Liver (tissue), 9 donors: ENCODE results near the gene NFIX. TPM values are rescaled to one million over a fixed set of nuclear protein-coding genes. Genes with fewer than 3 reads are reported as not detected.
"Not testable (repeated sequence)": the region's sequence is repeated elsewhere in the genome, so short reads cannot be mapped to it uniquely, and the experiment has no call there.

Source experiments
- DNase-seq: peaks from one replicate; pipeline ENCODE4 v3.0.0-alpha.2; 2017; ENCODE audit warnings: low spot score
- H3K27ac ChIP-seq, 2 donors: one replicate each; pipeline ENCODE4 v1.7.0; 2013; ENCODE audit warnings: inconsistent platforms in 2 of 2, low read length in 2 of 2, control low read depth in 1 of 2, low read depth in 1 of 2, mild to moderate bottlenecking in 1 of 2
- H3K27me3 ChIP-seq, 4 donors: one replicate each; pipeline versions ENCODE4 v1.6.1 to v1.7.0; 2013; ENCODE audit warnings: low read length in 3 of 4, inconsistent platforms in 1 of 4, mild to moderate bottlenecking in 1 of 4, moderate library complexity in 1 of 4; ENCODE audit not compliant: control insufficient read depth in 4 of 4, insufficient read depth in 4 of 4
- H3K36me3 ChIP-seq, 4 donors: one replicate each; pipeline versions ENCODE4 v1.6.1 to v1.7.0; 2013; ENCODE audit warnings: low read length in 3 of 4, mild to moderate bottlenecking in 3 of 4, low read depth in 1 of 4, moderate library complexity in 1 of 4; ENCODE audit not compliant: control insufficient read depth in 4 of 4, insufficient read depth in 3 of 4
- H3K4me1 ChIP-seq, 4 donors: one replicate each; pipeline versions ENCODE4 v1.6.1 to v1.7.0; 2013; ENCODE audit warnings: low read length in 3 of 4, mild to moderate bottlenecking in 3 of 4, moderate library complexity in 1 of 4; ENCODE audit not compliant: control insufficient read depth in 4 of 4, insufficient read depth in 4 of 4
- H3K4me3 ChIP-seq, 3 donors: one replicate each; pipeline versions ENCODE4 v1.6.1 to v1.7.0; 2013; ENCODE audit warnings: low read length in 3 of 3, control low read depth in 1 of 3, low read depth in 1 of 3, mild to moderate bottlenecking in 1 of 3
- H3K9ac ChIP-seq, 2 donors: one replicate each; pipeline ENCODE4 v1.7.0; 2013; ENCODE audit warnings: low read length in 2 of 2, mild to moderate bottlenecking in 2 of 2, moderate library complexity in 2 of 2, control low read depth in 1 of 2, low read depth in 1 of 2
- H3K9me3 ChIP-seq, 4 donors: one replicate each; pipeline versions ENCODE4 v1.6.1 to v1.7.0; 2013; ENCODE audit warnings: low read length in 3 of 4; ENCODE audit not compliant: control insufficient read depth in 4 of 4
- CTCF ChIP-seq: fragments of 150-350 bp; IDR thresholded peaks from 2 replicates; pipeline ENCODE4 v1.5.1; 2017; ENCODE audit warnings: improper control_type of control experiment, low read depth, low read length; ENCODE audit not compliant: missing input control
- EGR1 ChIP-seq, 2 donors: IDR thresholded peaks; 2 replicates each; pipeline ENCODE4 v1.6.1; 2016 to 2018; ENCODE audit warnings: antibody characterized with exemption in 2 of 2, low read depth in 2 of 2
- FOXA1 ChIP-seq: IDR thresholded peaks from 2 replicates; pipeline ENCODE4 v1.6.1; 2016; ENCODE audit warnings: antibody characterized with exemption
- FOXA2 ChIP-seq: IDR thresholded peaks from 2 replicates; pipeline ENCODE4 v1.6.1; 2016; ENCODE audit warnings: antibody characterized with exemption
- GABPA ChIP-seq, 2 donors: IDR thresholded peaks in 1 of 2; conservative IDR thresholded peaks in 1 of 2; 2 replicates each; pipeline ENCODE4 v1.6.1; 2016; ENCODE audit warnings: antibody characterized with exemption in 2 of 2, mild to moderate bottlenecking in 1 of 2, moderate library complexity in 1 of 2
- HNF4A ChIP-seq, 2 donors: conservative IDR thresholded peaks; 2 replicates each; pipeline ENCODE4 v1.6.1; 2016; ENCODE audit warnings: antibody characterized with exemption in 2 of 2, mild to moderate bottlenecking in 2 of 2
- HNF4G ChIP-seq: IDR thresholded peaks from 2 replicates; pipeline ENCODE4 v1.6.1; 2016; ENCODE audit warnings: antibody characterized with exemption
- JUND ChIP-seq, 2 donors: IDR thresholded peaks; 2 replicates each; pipeline ENCODE4 v1.6.1; 2016; ENCODE audit warnings: antibody characterized with exemption in 2 of 2
- MAX ChIP-seq: IDR thresholded peaks from 2 replicates; pipeline ENCODE4 v1.6.1; 2016; ENCODE audit warnings: antibody characterized with exemption
- NR2F2 ChIP-seq: IDR thresholded peaks from 2 replicates; pipeline ENCODE4 v1.6.1; 2016; ENCODE audit warnings: antibody characterized with exemption
- RAD21 ChIP-seq, 2 donors: IDR thresholded peaks; 2 replicates each; pipeline ENCODE4 v1.6.1; 2016; ENCODE audit warnings: antibody characterized with exemption in 2 of 2, mild to moderate bottlenecking in 2 of 2
- REST ChIP-seq: IDR thresholded peaks from 2 replicates; pipeline ENCODE4 v1.6.1; 2016; ENCODE audit warnings: antibody characterized with exemption, mild to moderate bottlenecking
- RXRA ChIP-seq, 2 donors: IDR thresholded peaks; 2 replicates each; pipeline ENCODE4 v1.6.1; 2017 to 2018; ENCODE audit warnings: antibody characterized with exemption in 2 of 2, mild to moderate bottlenecking in 1 of 2
- SP1 ChIP-seq: IDR thresholded peaks from 2 replicates; pipeline ENCODE4 v1.6.1; 2018; ENCODE audit warnings: antibody characterized with exemption, mild to moderate bottlenecking
- TAF1 ChIP-seq: conservative IDR thresholded peaks from 2 replicates; pipeline ENCODE4 v1.6.1; 2016; ENCODE audit warnings: antibody characterized with exemption, mild to moderate bottlenecking
- YY1 ChIP-seq: IDR thresholded peaks from 2 replicates; pipeline ENCODE4 v1.6.1; 2016; ENCODE audit warnings: antibody characterized with exemption, mild to moderate bottlenecking
- WGBS: extraction: QIAGEN DNeasy Blood & Tissue Kit; methylation state at CpG from one replicate; pipeline ENCODE4 v1.1.7; 2013; 5-methylcytosine and 5-hydroxymethylcytosine counted together
- polyA plus RNA-seq, 2 donors: library from polyadenylated mRNA; stranded (reverse) in 1 of 2; unstranded in 1 of 2; fragments of 200-250 nt in 1 of 2; fragments of >200 nt in 1 of 2; fragmentation: Nextera tagmentation in 1 of 2; extraction: Ambion mirVana in 1 of 2; gene quantifications; one replicate each; pipeline versions ENCODE4 v1.2.1 to v1.2.3, GENCODE V29; 2013 to 2015
- total RNA-seq, 2 donors: library from RNA; depleted of rRNA; stranded (reverse); fragments of >200 nt; gene quantifications; one replicate each; pipeline ENCODE4 v1.2.3, GENCODE V29; 2014
- TF ChIP-seq, protein P1 (sequence below): IDR thresholded peaks from 2 replicates; pipeline ENCODE4 v1.6.1; 2016; ENCODE audit warnings: antibody characterized with exemption
- TF ChIP-seq, protein P2 (sequence below): IDR thresholded peaks from 2 replicates; pipeline ENCODE4 v1.6.1; 2016; ENCODE audit warnings: antibody characterized with exemption
- donor health status: healthy.
- donor health status: healthy.
- donor health status: healthy.
- donor health status: healthy.
- donor health status: healthy.

NFIX gene
- total and polyA plus RNA-seq, 4 donors: 3.3 to 18.4 (median 12.6) TPM

- DNase-seq: no peak
- H3K27ac ChIP-seq: no peak overlapping the region
- H3K36me3 ChIP-seq: peaks cover 7 to 28% (median 14%) of the 10 kb centered on the region in 4 donors
- no peaks in the 10 kb centered on the region for H3K27me3 ChIP-seq
- no peak overlapping the region for H3K9ac ChIP-seq
- 65% methylated on average over 1 of the region's 1 CpG for WGBS
- no peaks in the 10 kb centered on the region for H3K9me3 ChIP-seq
- H3K4me1 ChIP-seq: peaks cover 5 to 18% (median 14%) of the 10 kb centered on the region in 4 donors
- H3K4me3 ChIP-seq: no peak overlapping the region
- TF ChIP-seq REST (no peak), TAF1 (no peak), SP1 (no peak), CTCF (no peak), JUND (IDR thresholded peaks at IDR 0.05) (no peak), GABPA (IDR thresholded peaks at IDR 0.05 in 1 of 2, conservative IDR thresholded peaks at IDR 0.05 in 1 of 2) (no peak)
- TF ChIP-seq, protein P1, sequence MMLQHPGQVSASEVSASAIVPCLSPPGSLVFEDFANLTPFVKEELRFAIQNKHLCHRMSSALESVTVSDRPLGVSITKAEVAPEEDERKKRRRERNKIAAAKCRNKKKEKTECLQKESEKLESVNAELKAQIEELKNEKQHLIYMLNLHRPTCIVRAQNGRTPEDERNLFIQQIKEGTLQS: no peak
Measured at GRCh38 chr19:12954612-12954962, 40.7 kb upstream of the NFIX start.

- not testable (repeated sequence) for H3K9ac ChIP-seq, H3K27me3 ChIP-seq, H3K4me3 ChIP-seq, H3K9me3 ChIP-seq, DNase-seq
- Histone ChIP-seq H3K27ac (peak overlapping the region in 1 of 2 donors; percentile 25), H3K36me3 (peaks cover 0 to 22% (median 10%) of the 10 kb centered on the region in 4 donors), H3K4me1 (peaks cover 5 to 18% (median 14%) of the 10 kb centered on the region in 4 donors)
- 89% methylated on average over 9 of the region's 9 CpGs for WGBS
Measured at GRCh38 chr19:12955575-12955974, 39.7 kb upstream of the NFIX start.

DNA sequence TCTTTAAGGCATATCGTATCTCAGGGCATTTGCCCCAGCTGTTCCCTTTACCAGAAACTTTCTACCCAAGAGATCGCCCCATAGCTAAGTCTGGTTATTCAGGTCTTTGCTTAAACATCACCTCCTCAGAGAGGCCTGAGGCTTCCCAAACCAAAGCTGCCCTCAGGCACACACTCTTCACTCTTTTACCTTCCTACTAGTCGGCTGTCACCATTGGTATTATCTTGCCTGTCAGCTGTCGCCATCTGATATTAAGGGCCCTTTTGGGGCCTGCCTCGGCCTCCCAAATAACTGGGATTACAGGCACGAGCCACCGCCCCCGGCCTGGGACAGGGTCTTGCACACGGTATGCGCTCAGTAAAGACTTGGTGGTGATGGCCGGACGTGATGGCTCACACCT lies 39.3 kb upstream of the NFIX start:
- H3K9me3 ChIP-seq: no peaks in the 10 kb centered on the region
- H3K27ac ChIP-seq: peak overlapping the region in 1 of 2 donors; percentile 25
- 70% methylated on average over 12 of the region's 12 CpGs for WGBS
- H3K27me3 ChIP-seq: no peaks in the 10 kb centered on the region
- no peak for DNase-seq
- H3K36me3 ChIP-seq: peaks cover 0 to 20% (median 9%) of the 10 kb centered on the region in 4 donors
- peak overlapping the region; percentile 10 to 99 (median 51) for H3K4me3 ChIP-seq
- TF ChIP-seq JUND (IDR thresholded peaks at IDR 0.05) (no peak), CTCF (no peak), RXRA (IDR thresholded peaks at IDR 0.05) (no peak), EGR1 (IDR thresholded peaks at IDR 0.05; ENCODE audit: low read depth in 2 of 2) (no peak), FOXA2 (no peak), RAD21 (IDR thresholded peaks at IDR 0.05) (no peak), GABPA (IDR thresholded peaks at IDR 0.05 in 1 of 2, conservative IDR thresholded peaks at IDR 0.05 in 1 of 2) (no peak), HNF4G (no peak), NR2F2 (no peak), HNF4A (conservative IDR thresholded peaks at IDR 0.05) (no peak), FOXA1 (no peak), YY1 (no peak), MAX (no peak)
- TF ChIP-seq, protein P2, sequence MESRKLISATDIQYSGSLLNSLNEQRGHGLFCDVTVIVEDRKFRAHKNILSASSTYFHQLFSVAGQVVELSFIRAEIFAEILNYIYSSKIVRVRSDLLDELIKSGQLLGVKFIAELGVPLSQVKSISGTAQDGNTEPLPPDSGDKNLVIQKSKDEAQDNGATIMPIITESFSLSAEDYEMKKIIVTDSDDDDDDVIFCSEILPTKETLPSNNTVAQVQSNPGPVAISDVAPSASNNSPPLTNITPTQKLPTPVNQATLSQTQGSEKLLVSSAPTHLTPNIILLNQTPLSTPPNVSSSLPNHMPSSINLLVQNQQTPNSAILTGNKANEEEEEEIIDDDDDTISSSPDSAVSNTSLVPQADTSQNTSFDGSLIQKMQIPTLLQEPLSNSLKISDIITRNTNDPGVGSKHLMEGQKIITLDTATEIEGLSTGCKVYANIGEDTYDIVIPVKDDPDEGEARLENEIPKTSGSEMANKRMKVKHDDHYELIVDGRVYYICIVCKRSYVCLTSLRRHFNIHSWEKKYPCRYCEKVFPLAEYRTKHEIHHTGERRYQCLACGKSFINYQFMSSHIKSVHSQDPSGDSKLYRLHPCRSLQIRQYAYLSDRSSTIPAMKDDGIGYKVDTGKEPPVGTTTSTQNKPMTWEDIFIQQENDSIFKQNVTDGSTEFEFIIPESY: no peak
- TF ChIP-seq, protein P1: no peak
- H3K9ac ChIP-seq: peak overlapping the region in 1 of 2 donors; percentile 85
- H3K4me1 ChIP-seq: peaks cover 5 to 18% (median 14%) of the 10 kb centered on the region in 4 donors
